HG03175 (cell line): ENCODE measurements around the gene KIF5A.

Source experiments
- ATAC-seq: cut with Tn5 transposase; IDR thresholded peaks from one replicate; pipeline ENCODE4 v1.9.1; 2021; ENCODE audit warnings: mild to moderate bottlenecking, moderate library complexity; ENCODE audit not compliant: unreplicated experiment

Gene KIF5A

DNA sequence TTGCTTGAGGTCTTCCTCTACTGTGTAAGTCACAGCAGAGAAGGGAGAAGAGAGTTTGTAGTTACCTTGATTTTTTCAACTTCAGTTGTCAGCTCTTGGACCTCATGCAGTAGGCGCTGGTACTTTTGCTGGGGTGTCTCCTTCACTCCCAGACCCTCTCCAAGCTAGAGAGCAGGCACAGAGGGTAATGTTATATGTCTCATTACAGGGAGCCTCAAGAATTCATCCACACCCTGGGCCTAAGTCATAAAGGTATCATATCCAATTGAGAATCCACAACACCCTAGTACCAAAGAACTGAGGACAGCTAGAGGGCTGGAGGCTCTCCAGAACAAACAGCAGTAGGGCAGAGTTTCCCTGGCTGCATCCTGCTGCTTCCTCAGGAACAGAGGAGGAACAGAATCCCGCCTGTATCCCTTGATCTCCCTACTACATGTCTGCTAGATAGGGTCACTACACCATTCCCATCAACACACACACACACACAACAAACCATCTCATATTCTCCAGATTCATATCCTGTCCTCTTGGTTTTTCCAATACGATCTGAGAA, 14.8 kb upstream of the KIF5A start:
- no peak for ATAC-seq

DNA sequence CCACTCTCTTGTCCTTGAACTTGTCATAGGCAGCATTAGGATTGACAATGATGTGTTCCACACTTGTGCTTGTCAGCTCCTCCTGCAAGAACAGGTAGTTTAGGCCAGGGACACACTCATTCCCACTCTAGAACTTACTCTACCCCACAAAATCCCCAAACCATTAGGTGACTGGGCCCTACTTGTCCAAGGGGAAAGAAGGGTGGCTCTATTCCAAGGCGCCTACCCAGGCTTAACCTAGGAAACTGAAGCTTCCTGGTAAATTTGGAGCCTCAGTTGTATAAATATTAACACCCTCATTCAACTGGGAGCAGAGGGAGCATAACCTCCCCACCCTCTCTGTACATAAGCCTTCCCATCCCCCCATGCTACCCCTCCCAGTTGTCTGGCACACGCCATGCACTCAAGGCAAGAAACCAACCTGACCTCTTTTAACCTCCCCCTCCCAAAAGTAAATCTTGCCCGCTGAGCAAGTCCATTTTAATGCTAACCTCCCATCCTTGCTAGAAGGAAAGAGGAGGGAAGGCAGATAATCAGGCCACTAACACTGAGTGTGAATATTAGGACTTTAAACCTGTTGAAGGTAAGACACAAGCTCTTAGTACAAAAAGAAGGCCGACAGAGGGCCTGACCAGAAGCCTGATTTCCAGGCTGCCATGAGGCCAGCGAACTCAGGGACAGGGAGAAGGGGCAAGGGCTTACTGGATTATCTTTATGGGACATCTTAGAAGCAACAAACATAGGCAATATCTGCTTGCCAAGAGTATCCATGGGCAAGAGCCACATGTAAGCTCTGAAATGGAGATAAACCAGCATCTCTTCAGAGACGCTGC, 13.9 kb upstream of the KIF5A start:
- ATAC-seq = no peak

DNA sequence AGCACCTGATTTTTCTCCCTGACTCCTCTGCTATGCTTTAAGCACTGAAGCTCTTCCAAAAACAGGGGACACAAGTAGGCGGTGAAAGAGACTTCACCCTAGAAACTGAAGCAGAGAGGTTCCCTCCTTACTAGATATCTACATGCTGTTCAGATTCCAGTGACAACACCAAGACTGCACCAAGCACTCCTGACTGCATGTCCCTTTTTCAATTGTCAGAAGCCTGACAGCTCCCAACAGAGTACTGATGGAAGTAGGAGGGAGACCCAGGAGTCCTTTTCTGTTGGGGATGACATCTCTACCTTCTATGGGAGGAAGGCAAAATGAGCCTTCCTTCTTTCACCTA, 13.3 kb upstream of the KIF5A start:
- no peak for ATAC-seq

DNA sequence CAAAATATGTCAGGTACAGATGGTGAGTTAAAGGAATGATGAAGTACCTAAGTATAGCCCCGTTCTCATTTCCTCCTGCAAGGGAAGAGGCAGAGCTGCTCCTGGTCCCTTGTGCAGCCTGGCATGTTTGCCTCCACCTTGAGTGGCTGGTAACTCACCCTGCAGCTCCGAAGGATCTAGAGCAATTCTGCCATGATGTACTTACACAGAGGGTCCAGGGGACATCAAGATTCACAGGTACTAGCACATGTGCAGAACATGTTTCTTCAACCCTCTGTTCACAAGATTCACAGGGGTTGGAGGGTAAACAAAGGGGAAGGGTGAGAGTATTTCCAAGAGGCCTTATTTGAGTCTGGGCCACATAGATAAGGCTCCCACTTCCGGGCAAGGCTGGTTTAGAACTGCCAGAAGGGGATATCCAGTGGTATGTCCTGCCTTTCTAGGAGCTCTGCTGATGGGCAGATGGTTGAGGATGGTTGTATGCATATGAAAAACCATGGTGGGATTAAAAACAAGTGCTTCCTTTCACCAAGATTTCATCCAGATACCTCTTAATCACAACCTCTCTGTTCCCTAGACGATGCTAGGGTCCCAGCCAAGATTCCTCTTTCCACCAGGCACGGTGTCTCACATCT, 10.6 kb upstream of the KIF5A start:
- ATAC-seq = no peak

DNA sequence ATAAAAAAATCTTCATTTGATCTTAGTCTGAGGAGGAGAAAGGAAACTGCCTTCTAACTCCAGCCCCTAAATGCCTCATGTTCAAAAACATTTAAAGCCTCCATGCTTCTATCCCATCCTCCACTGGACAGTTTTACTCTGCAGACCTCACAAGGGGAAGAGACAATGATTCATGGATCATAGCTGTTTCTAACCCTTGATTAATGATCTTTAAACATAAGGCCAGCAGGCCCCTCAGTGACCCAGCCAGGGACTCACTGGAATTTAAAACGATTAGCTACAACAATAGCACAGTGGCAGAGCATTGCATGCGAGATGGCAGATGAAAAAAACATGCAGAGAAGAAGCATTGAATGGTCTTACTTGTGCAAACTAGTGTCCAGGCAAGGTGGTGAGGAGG, 8.8 kb upstream of the KIF5A start:
- no peak for ATAC-seq

DNA sequence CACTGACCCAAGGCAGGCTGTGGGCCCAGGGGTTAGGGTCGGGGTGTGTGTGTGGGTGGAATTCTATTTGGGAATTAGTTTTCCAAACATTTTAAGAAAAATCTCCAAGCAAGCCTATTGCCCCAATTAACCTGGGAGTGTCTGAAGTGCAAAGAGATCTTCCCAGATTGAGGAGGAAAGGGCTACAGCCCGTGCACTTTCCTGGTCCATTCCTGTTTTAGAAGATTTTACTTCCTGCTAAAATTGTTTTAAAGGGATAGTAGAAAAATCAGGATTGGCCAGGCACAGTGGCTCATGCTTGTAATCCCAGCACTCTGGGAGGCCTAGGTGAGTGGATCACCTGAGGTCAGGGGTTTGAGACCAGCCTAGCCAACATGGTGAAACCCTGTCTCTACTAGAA, 8.1 kb upstream of the KIF5A start:
- no peak for ATAC-seq

DNA sequence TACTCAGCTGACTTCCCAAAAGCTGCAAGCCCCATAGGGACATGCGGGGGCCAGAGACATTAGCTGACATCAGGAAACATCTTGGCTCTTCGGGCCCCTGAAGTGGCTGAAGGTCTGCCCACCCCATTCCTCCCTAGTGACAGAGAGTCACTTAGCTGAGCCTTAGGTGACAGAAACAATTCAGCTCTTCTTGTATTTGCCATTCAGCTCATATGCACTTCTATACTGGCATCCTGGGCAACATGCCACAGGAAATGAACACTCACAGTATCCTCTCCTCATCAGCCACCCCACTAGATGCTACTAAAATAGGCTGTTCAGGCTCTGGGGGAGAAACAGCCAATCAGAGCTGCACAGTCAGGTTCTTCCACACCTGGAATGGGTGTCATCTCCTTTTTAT, 6.3 kb upstream of the KIF5A start:
- no peak for ATAC-seq

DNA sequence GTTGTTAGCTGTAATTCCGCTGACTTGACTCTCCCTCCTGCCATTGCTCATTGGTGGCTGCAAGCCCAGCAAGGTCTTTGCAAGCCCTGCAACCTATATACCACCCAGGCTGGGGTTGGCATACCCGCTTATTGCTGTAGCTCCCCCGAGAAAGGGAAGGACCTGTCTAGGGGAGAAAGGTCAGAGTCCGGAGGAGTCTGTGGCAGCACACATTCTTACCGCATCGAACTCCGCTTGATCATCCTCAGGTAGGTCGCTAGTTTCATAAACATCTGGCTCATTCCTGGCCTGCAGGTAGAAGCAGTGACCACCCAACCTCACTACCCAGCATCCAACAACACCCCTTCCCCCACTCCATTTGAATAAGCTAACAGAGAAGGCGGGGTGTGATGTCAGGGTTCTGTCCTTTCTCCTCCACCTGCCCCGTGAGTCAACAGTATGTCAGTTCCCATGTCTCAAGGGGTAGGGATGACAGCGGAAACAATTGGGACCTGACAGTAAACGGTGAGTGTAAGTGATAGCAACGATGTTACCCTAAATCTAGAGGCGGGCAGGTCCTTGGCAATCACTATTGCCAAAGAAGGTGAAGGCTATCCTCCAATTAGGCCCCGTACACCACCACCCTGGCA, 3.9 kb upstream of the KIF5A start:
- no peak for ATAC-seq

DNA sequence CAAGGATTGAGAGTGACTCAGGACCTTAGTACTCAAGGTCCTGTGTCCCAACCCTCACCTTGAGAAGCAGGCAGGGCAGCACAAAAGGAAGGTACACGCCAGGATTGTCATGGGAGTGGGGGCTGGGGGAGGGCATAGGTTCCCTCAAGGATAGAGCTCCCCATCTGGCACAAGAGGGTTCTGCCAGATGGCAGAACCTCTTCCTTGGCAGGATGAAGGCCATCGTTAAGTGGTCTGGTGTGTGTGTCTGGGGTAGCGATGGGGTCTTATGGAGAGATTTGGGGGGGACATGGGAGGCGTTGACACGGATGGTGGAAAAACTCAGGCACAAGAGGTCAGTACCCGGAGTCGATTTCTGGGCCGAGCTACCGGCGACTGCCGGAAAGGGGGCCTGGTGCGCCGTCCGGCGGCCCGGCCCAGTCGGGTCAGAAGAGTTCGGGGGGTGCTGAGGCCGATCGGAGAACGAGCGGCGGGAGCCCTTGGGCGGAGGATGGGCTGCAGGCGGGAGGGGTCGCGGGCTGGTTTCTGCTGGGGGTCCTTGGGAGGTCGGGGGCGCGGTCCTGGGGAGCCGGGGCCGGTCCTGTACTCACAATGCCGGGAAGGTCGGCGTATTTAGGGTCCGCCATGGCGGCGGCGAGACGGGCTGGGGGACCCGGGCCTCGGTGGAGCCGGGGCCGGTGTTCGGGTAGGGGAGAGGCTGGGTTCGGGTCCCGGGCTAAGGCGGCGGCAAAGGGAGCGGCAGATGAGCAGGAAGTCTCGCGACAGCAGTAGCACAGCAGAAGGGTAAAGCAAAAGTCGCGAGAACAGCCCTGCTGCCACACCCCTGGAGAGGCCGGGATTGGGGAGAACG, 3.2 kb upstream of the KIF5A start, which contains the start of gene DCTN2:
TSS of gene DCTN2 (minus strand) at position 755 of the 850 bp plus-strand sequence. CDS start at position 626, 129 bp downstream.
- peak; percentile 99 for ATAC-seq

DNA sequence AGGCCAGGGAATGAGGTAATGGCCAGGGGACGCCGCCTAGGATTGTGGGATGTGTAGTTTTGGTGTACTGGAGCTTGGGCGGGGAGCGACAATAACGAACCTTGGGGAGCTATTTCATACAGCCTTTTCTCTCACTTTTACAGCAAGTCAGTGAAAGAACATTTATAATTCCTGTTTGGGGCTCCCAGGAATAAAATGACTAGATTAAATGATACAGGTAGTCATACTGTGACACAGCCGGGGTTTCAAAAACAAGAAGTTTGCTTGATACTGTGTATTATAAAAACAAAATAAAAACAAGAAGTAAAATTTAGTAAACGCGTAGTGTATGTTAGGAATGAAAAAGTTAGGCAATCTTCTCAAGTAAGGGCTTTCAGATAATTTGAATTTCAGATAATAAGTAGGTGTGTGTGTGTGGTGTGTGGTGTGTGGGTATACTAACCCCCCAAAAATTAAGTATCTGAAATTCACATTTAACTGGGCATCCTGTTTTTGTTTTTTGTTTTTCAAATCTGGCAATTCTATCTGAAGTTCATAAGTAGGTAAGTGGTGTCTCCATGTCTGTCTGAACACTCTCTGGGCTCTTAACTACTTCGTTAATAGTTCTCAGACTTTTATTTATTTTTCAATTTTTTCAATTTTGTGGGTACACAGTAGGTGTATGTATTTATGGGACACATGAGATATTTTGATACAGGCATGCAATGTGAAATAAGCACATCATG, 2.4 kb upstream of the KIF5A start:
- no peak for ATAC-seq

DNA sequence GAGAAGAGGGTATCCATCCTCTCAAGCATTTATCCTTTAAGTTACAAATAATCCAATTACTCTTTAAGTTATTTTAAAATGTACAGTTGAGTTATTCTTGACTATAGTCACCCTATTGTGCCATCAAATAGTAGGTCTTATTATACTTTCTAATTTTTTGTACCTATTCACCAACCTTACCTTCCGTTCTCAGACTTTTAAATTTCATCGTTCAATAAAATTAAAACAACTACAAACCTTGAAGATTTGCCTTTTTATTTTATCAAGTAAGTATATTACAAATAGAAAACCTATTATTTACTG, 1.9 kb upstream of the KIF5A start:
- ATAC-seq = no peak

DNA sequence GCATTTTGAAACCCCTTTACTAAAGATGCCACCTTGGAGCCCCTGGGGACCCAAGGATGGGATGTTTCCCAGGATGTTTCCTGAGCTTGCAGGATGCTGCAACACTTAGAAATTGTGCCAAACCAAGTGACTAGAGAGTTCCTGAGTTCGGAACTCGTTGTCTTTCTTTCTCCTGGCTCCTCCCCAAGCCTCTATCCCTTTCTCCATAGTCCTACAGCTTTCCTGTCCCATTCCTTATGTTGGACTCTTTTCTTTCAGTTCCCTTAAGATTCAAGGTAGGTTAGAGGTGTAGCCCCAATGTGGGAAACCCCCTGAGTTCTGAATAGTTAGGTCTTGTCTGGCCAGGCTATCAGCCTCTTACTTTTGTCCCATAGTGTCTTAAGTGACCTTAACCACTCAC, 1.4 kb upstream of the KIF5A start:
- no peak for ATAC-seq

DNA sequence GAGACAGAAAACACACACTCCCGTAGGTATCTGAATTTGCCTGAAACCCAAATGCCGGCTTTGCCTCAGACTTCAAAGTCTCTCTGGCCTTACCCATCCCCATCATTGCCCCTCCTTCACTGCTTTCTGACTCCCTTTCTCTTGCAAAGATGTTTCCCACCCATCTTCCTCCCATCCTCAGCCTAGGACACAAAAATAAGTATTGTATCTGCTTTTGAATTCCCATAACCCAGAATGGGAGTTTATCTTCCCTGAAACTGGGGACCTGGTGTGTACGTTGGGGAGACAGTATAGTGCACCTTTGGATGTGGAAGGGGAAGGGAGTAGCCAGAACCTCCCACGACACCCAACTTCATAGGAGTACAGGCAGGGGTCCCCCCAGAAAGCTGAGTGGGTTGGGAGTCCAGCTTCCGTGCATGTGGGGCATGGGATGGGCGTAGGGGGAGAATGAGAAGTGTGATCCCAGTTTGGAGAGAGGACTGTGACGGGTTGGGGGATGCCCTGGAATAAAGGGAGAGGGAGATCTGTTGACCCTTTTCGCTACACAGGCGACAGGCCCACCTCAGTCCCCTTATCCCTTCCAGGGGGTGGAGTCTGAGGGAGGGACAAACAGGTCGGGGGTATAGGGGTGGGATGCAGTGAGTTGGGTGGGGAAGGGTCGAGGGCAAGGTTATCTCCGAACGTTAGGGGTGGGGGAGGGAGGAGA, 488 bp upstream of the KIF5A start:
- ATAC-seq = no peak

DNA sequence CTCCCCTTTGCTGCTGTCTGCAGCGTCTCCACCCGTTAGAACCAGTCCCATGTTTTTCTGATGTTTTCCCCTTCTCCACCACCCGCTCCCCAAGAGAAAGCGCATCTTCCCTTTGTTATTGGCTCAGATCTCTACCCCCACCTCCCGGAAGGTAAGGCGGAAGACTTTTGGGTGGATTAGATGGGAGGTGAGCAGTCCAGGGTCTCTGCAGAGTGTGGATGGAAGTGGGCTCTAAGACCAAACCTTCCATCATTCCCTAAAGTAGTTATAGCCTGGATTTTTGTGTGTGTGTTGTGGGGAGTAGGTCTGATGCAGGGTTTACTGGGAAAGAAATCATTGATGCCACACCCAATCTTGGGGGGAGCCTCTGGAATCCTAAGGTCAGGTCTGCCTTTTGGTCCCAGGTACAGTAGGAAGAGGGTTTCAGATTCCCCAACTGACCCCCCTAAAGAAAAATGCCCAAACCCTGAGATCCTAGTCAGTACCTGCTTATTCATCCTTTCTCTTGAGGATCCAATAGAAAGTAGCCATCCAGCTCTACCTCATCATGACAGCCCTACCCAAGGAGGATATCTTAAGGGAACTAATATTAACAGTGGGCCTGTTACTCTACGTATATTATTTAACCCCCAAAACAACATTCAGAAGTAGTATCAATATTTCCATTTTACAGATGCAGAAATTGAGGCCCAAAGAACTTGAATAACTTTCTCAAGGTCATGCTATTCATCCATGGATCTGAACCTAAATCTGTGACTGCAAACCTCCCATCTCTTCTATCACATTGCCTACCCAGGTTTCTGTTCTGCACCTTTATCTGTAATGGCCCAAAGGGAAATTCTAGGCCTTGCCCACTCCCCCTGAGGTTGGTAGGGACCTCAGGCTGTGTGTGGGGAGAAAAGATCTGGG, 1.1 kb downstream of the KIF5A start:
- no peak for ATAC-seq

DNA sequence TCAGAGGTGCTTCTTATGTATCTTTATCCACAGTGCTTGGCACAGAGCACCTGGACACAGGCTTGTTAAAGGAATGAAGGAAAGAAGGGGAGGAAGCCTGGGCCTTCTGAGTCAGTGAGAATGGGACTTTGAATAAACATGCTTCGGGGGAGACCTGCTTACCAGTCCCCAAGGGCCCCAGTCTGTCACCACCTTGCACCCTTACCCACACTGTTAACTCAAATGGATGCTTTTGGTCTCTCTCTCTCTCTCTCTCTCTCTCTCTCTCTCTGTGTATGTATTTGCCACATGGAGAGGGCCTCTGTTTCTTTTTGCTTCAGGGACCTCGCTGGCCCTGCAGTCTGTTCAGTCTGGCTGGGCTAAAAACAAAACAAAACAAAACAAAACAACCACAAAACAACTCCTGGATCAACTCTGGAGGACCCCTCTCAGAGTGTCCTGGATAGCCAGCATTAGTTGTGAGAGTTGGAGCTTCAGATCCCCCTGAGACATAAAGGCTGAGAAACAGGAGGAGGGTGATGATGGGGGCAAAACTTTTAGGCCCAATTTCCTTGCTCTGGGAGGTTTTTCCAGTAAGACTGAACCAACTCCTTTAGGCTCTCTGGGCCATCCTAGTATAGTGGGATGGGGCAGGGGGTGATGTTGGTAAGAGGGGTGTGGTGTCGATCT, 1.9 kb downstream of the KIF5A start:
- ATAC-seq = no peak

DNA sequence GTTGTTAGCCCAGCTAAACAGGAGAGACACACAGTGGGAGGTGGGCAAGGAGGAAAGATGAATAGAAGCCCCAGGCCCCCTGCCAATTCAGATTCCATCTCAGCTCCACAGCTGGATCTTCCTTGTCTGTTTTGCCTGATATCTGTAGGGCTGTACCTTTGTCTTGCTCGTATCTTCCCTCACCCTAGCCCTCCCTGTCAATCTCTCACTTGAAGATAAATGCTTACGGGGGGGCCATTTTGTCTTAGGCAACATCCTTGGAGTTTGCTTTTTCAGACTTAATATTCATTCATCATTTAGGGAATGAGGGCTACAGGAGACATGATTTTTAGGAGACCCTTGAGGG, 2.4 kb downstream of the KIF5A start:
- ATAC-seq = no peak

DNA sequence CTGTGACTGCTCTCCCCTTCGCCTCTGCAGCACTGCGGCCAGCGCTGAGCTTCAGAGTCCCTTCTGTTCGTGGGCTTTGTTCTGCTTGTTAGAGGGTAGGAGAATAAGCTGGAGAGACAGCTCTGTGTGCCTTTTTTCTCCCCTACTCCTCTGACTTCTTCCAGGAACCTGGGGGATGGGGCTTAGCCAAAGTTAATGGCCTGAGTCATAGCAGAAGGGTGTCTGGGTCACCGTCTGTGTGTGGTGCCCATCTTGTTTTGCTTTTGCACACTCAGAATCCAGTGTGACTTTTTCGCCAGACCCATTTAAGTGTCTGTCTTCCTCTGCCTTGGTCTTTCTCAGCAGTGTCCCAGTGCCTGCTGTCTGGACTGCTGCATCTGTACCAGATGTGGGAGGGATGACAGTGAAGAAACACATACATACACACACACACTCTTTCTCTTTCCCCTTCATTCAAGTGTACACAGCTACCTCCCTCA, 3.0 kb downstream of the KIF5A start:
- no peak for ATAC-seq
